Activated CD4-positive, alpha-beta T cell treated with anti-CD3 and anti-CD28 coated beads, Interleukin-2, amount 10 ng/mL, durations not matched to agents 7 days and 5 days (primary cell): Measurements from ENCODE around the gene LARGE1. TPM values are rescaled to one million over a fixed set of nuclear protein-coding genes. Genes with fewer than 3 reads are reported as not detected.

Experiments
- CTCF ChIA-PET: fragments of 350-600 bp; sonication (Branson Sonifier 250); formaldehyde crosslinking; loops from one replicate; lab custom pipeline; 2021; ENCODE audit warnings: antibody characterized with exemption; lab: Charles Lee
- POLR2A ChIA-PET: fragments of 350-600 bp; sonication (Branson Sonifier 250); formaldehyde crosslinking; loops from one replicate; lab custom pipeline; 2021; ENCODE audit warnings: antibody characterized with exemption; lab: Charles Lee
- DNase-seq: peaks from one replicate; pipeline ENCODE4 v3.0.0-alpha.2; 2020
- H3K27ac Mint-ChIP-seq: one replicate; pipeline ENCODE4 v1.8.0; 2021; ENCODE audit warnings: mild to moderate bottlenecking, moderate library complexity, mixed read lengths
- H3K27me3 Mint-ChIP-seq: one replicate; pipeline ENCODE4 v1.8.0; 2021; ENCODE audit warnings: mixed read lengths
- H3K36me3 Mint-ChIP-seq: one replicate; pipeline ENCODE4 v1.8.0; 2021; ENCODE audit warnings: low read depth, mixed read lengths
- H3K4me1 Mint-ChIP-seq: one replicate; pipeline ENCODE4 v1.8.0; 2021; ENCODE audit warnings: mixed read lengths
- H3K4me3 Mint-ChIP-seq: one replicate; pipeline ENCODE4 v1.8.0; 2021; ENCODE audit warnings: mild to moderate bottlenecking, moderate library complexity, mixed read lengths
- H3K9me3 Mint-ChIP-seq: one replicate; pipeline ENCODE4 v1.8.0; 2021; ENCODE audit warnings: mixed read lengths
- total RNA-seq, 2 experiments: library from RNA; stranded (reverse); gene quantifications; one replicate each; pipeline ENCODE4 v1.2.3, GENCODE V29; 2021

Gene LARGE1
- total RNA-seq, 2 experiments from 2014 or later: 0.21 to 0.40 TPM

DNA sequence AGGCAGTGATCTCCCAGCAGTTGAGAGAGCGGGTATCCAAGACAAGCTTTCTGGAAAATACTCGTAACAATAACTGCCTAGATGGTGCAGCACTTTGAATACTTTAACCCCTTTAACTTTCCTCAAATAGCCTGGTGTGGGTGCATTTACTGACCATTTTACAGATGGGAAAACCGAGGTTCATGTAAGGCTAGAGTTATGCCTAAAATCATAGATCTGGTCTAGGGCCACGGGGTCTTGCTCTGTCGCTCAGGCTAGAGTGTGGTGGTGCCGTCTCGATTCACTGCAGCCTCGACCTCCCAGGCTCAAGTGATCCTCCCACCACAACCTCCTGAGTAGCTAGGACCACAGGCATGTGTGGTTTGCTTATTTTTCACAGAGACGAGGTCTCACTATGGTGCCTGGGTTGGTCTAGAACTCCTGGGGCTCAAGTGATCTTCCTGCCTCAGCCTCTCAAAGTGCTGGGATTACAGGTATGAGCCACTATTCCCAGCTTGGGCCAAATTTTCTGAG lies 592.9 kb downstream of the LARGE1 start:
- no peaks in the 10 kb centered on the region for H3K36me3 Mint-ChIP-seq
- ChIA-PET POLR2A (no interaction called here), CTCF (no interaction called here)
- peaks cover 3% of the 10 kb centered on the region for H3K9me3 Mint-ChIP-seq
- no peaks in the 10 kb centered on the region for H3K4me1 Mint-ChIP-seq
- DNase-seq: no peak
- H3K27me3 Mint-ChIP-seq: no peaks in the 10 kb centered on the region
- no peak overlapping the region for H3K27ac Mint-ChIP-seq
- no peak overlapping the region for H3K4me3 Mint-ChIP-seq

DNA sequence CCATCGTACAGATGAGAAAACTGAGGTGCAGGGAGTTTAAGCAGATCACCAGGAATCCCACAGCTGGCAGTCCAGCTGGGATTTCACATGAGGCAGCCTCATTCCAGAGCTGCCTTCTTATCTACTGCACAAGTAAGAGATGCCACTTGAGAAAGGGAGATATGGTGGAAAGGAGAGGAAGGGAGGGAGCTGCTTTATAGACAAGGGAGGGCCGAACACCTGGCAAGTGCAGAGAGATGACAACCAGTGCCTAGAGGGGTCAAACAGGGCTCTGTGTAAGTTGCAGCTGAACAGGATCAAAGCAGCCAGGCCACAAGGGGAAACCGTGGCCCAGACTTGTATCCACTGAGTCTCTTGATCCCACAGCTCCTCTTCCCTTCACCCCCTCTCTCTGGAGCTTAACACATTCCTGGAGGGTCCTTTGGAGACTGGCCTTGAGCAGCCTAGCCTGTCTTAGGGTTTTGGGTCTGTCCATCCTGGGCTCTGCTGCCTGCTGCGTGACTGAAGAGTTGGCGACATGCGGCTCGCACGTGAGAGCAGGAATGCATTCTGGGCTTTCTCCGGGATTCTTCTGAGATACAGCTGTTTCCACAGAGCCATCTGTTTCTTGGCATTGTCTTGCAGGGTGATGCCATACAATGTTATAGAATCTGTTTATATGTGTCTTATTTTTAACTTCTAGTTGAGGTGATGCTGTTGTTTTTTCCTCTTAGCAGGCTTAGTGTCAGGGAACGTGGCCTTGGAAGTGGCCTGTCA lies 593.6 kb downstream of the LARGE1 start:
- Mint-ChIP-seq H3K4me1 (no peaks in the 10 kb centered on the region), H3K27me3 (no peaks in the 10 kb centered on the region), H3K9me3 (peaks cover under 1% of the 10 kb centered on the region), H3K27ac (no peak overlapping the region), H3K4me3 (no peak overlapping the region), H3K36me3 (no peaks in the 10 kb centered on the region)
- ChIA-PET CTCF (no interaction called here), POLR2A (no interaction called here)
- DNase-seq: no peak

DNA sequence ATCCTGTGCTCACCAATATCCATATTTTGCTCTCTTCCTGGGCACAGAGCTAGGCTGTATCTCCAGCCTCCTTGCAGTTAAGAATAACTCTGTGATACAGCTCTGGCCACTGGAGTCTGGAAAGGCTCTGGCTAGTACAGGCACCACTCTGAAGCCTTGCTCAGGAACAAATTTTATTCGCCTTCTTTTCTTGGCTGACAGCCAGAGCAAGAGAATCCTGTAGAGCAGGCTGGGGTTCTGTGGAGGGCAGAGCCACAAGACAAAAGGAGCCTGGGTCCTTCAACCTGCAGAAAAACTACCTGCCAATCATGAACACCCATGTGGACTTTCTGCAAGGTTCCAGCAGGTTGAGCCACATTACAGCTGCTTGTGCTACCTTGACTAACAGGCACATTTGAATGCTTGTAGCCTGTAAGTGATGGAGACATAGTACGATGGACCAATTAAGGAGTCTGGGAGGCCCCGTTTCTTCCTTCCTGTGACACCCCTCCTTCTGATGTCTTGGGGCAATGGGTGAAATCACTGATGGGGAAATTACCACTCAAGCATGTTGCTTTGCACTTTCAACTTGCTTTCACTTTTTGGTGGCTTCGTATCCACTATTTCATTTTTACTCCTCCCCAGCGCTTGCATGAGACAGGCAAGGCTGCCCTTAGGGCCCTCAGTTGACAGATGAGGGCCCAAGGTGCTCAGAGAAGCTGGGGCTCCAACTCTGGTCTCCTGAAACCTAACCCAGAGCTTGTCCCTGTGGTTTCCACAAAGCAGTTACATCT lies 594.9 kb downstream of the LARGE1 start:
- Mint-ChIP-seq H3K36me3 (no peaks in the 10 kb centered on the region), H3K27ac (no peak overlapping the region), H3K4me3 (no peak overlapping the region), H3K27me3 (no peaks in the 10 kb centered on the region), H3K9me3 (no peaks in the 10 kb centered on the region), H3K4me1 (no peaks in the 10 kb centered on the region)
- ChIA-PET POLR2A (no interaction called here), CTCF (no interaction called here)
- DNase-seq: no peak

DNA sequence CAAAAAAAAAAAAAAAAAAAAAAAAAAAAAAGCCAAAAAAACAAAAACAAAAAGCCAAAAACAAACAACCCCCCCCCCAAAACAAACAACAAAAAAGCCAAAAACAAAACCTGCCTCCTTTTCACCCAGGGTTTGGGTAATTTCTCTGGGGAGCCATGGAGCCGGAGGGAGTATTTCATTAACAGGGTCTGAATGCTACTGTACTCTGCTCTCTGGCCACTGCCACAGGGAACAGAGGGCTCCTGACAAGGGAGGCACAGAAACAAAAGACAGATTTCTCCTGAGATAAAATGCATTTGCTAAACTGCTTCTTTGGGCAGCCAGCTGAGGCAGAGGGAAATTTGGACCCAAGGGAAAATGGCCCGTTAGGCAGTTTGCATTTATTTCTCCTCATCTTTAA lies 596.0 kb downstream of the LARGE1 start:
- no peaks in the 10 kb centered on the region for H3K27me3 Mint-ChIP-seq

DNA sequence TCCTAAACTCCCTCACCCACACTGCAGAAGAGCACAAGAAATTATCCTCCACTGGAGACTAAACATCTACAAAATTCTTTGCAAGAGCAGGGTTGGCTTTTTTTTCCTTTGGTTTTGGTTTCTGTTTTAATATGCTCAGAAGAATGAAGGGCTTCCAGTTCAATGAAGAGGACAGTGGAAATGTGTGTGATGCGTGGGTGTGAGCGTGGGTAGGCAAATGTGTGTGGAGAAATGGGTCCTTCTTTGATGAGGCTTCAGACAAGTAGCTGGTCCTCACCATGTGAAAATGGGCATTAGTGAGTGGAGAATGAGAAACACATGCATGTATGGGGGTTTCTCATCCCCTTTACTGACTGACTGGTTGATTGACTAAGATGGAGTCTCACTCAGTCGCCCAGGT lies 598.8 kb downstream of the LARGE1 start:
- Mint-ChIP-seq H3K4me3 (no peak overlapping the region), H3K4me1 (no peaks in the 10 kb centered on the region), H3K27me3 (no peaks in the 10 kb centered on the region), H3K9me3 (peaks cover 5% of the 10 kb centered on the region), H3K27ac (no peak overlapping the region), H3K36me3 (no peaks in the 10 kb centered on the region)
- no peak for DNase-seq
- ChIA-PET POLR2A (no interaction called here), CTCF (interaction anchor here (0.5 kb wide), 1 partner anchor 1694 kb away, joined by 3 read pairs; no protein-coding TSS in a partner anchor)

More for the DNA sequence above, 596.0 kb downstream of the LARGE1 start:
- Mint-ChIP-seq H3K27ac (no peak overlapping the region), H3K36me3 (no peaks in the 10 kb centered on the region), H3K9me3 (no peaks in the 10 kb centered on the region), H3K4me3 (no peak overlapping the region), H3K4me1 (no peaks in the 10 kb centered on the region)
- ChIA-PET POLR2A (no interaction called here), CTCF (no interaction called here)
- DNase-seq: no peak

DNA sequence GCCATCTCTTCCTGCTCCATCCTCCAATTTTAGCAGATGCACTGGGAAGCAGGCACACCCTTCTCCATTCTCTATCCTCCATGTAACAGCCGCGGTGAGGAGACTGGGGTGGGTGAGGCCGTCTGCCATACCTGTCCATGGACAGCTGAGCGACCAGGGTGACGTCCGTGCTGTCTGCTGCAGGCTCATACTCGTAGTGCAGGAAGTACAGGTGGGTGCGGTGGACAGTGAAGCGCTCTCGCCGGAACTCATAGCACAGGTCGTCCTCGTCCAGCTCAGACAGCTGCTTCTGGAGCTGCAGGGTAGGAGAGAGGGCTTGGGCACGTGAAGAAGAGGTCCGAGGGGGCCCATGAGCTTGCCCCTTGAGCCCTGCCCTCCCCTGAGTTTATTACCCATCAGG lies 604.3 kb downstream of the LARGE1 start:
- POLR2A ChIA-PET: no interaction called here
- no peaks in the 10 kb centered on the region for H3K27me3 Mint-ChIP-seq
- H3K27ac Mint-ChIP-seq: no peak overlapping the region
- H3K4me1 Mint-ChIP-seq: no peaks in the 10 kb centered on the region
- H3K9me3 Mint-ChIP-seq: peaks cover 5% of the 10 kb centered on the region
- no peak overlapping the region for H3K4me3 Mint-ChIP-seq
- H3K36me3 Mint-ChIP-seq: no peaks in the 10 kb centered on the region
- no peak for DNase-seq
- CTCF ChIA-PET: no interaction called here

DNA sequence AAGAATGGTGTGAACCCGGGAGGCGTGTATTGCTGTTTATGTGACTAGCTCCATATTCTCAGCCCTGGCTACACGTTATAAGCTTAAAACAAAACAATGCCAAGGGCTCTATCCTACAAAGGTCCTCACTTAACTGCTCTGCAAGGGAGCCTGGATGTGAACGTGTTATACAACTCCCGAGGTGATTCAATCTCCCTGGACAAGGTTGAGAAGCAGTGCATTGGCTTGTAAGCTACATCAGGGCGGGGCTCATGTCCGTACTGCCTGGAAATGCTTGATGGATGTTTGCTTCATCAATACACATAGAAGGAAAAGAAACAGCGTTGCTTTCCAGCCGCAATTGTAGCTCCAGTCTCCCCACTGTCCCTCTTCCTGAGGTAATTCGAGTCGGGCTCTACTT lies 605.2 kb downstream of the LARGE1 start:
- H3K27me3 Mint-ChIP-seq: no peaks in the 10 kb centered on the region
- H3K9me3 Mint-ChIP-seq: peaks cover 5% of the 10 kb centered on the region
- POLR2A ChIA-PET: no interaction called here
- no peaks in the 10 kb centered on the region for H3K36me3 Mint-ChIP-seq
- no peak for DNase-seq
- CTCF ChIA-PET: no interaction called here
- no peaks in the 10 kb centered on the region for H3K4me1 Mint-ChIP-seq
- no peak overlapping the region for H3K4me3 Mint-ChIP-seq
- H3K27ac Mint-ChIP-seq: no peak overlapping the region

DNA sequence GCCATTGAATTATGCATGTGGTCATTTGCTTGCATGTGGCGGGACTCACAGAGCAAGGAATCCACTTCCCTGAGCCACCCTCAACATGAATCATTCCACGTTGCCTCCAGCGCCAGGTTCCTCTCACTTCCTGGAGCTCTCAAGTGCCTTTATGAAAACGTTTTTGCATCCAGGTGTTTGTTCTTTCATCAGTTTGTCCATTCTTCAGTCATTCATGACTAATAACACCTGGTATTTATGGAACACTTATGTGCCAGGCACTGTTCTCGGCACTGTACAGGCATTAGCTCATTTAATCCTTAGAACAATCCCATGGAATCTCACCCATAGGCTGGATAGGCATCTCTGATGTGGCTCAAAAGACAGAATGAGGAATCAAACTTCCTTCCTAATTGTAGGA lies 606.0 kb downstream of the LARGE1 start:
- H3K4me3 Mint-ChIP-seq: no peak overlapping the region
- H3K4me1 Mint-ChIP-seq: no peaks in the 10 kb centered on the region
- CTCF ChIA-PET: no interaction called here
- no peaks in the 10 kb centered on the region for H3K36me3 Mint-ChIP-seq
- no peaks in the 10 kb centered on the region for H3K27me3 Mint-ChIP-seq
- POLR2A ChIA-PET: no interaction called here
- no peak for DNase-seq
- H3K9me3 Mint-ChIP-seq: peaks cover 5% of the 10 kb centered on the region
- H3K27ac Mint-ChIP-seq: no peak overlapping the region

DNA sequence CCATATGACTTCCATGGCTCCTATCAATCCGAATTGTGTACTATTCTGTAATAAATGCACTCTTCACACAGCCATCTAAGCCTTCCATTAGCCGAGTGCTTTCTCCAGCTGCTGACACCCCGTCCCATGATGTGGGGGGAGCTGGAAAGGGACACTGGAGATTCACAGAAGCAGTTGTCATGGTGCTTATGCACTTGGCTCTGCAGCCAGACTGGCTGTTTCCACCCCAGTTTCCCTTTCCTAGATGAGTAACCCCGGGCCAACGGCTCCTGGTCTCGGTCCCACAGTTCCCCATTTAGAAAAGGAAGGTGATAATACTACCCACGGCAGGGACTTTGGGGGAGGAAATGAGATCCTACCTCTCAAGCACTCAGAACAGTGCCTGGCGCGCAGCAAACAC lies 617.2 kb downstream of the LARGE1 start:
- ChIA-PET CTCF (no interaction called here), POLR2A (no interaction called here)
- Mint-ChIP-seq H3K9me3 (no peaks in the 10 kb centered on the region), H3K36me3 (no peaks in the 10 kb centered on the region), H3K4me3 (no peak overlapping the region), H3K4me1 (no peaks in the 10 kb centered on the region), H3K27ac (no peak overlapping the region), H3K27me3 (no peaks in the 10 kb centered on the region)
- no peak for DNase-seq

DNA sequence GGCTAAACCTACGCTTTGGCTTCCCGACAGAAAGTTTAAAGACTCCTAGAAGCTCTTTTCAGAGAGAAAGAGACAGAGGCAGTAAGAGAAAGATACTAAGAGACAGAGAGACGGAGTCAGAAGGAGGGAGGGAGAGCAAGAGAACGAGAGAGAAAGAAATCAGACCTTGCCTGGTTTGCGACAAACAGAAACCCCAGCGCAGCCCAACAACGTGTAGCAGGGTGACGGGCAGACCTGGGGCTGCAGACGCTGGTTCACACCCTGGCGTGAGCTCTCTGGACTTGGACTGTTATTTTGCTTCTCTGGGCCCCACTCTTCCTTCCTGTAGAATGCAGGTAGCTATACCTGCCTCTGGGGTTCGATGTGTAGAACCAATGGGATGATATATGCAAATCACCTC lies 617.7 kb downstream of the LARGE1 start:
- CTCF ChIA-PET: interaction anchor here (1.2 kb wide), 1 partner anchor 14 kb away, joined by 3 read pairs; no protein-coding TSS in a partner anchor
- no peak overlapping the region for H3K4me3 Mint-ChIP-seq
- H3K4me1 Mint-ChIP-seq: no peaks in the 10 kb centered on the region
- H3K27me3 Mint-ChIP-seq: no peaks in the 10 kb centered on the region
- H3K9me3 Mint-ChIP-seq: no peaks in the 10 kb centered on the region
- POLR2A ChIA-PET: no interaction called here
- no peak for DNase-seq
- H3K27ac Mint-ChIP-seq: no peak overlapping the region
- H3K36me3 Mint-ChIP-seq: no peaks in the 10 kb centered on the region

DNA sequence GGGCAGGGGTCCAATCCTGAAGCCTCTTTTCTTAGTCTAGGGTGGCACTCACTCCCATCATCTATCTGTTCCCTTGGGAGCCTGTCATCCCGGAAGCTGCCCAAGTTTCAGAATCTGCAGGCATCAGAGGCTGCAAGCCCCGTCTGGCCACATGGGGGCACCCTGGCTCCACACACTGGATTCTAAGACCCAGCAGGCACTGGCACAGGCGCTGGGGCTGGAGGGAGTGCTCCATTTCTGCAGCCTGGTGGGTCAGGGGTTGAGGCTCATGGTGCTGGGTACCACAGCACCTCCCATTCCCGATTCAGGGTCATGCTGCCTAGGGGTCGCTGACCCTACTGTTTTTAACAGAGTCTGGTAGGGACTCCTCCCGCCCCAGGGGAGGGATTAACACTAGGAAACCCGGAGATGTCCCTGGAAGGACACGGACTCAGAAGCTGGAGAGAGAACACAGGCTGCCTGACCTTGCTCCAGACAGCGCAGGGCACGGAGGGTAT lies 618.2 kb downstream of the LARGE1 start:
- POLR2A ChIA-PET: no interaction called here
- no peak overlapping the region for H3K27ac Mint-ChIP-seq
- CTCF ChIA-PET: interaction anchor here (1.2 kb wide), 1 partner anchor 14 kb away, joined by 3 read pairs; no protein-coding TSS in a partner anchor
- H3K4me3 Mint-ChIP-seq: no peak overlapping the region
- no peaks in the 10 kb centered on the region for H3K4me1 Mint-ChIP-seq
- no peaks in the 10 kb centered on the region for H3K36me3 Mint-ChIP-seq
- DNase-seq: peak; percentile 58
- H3K9me3 Mint-ChIP-seq: no peaks in the 10 kb centered on the region
- no peaks in the 10 kb centered on the region for H3K27me3 Mint-ChIP-seq

DNA sequence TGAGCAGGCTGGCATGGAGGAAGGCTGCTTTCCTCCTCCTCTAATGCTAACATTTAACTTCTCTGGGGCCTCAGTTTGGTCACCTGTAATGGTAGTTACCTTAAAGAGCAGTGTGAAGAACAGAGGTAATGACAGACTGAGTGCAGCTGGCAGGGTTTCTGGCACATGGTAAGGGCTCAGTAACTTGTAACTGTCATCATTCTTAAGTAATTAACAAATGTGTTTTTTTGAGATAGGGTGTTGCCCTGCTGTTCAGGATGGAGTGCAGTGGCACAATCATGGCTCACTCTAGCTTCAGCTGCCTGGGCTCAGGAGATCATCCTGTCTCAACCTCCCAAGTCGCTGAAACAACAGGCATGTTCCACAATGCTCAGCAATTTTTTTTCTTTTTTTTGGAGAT lies 620.1 kb downstream of the LARGE1 start:
- Mint-ChIP-seq H3K4me1 (no peaks in the 10 kb centered on the region), H3K36me3 (no peaks in the 10 kb centered on the region)
- POLR2A ChIA-PET: no interaction called here

DNA sequence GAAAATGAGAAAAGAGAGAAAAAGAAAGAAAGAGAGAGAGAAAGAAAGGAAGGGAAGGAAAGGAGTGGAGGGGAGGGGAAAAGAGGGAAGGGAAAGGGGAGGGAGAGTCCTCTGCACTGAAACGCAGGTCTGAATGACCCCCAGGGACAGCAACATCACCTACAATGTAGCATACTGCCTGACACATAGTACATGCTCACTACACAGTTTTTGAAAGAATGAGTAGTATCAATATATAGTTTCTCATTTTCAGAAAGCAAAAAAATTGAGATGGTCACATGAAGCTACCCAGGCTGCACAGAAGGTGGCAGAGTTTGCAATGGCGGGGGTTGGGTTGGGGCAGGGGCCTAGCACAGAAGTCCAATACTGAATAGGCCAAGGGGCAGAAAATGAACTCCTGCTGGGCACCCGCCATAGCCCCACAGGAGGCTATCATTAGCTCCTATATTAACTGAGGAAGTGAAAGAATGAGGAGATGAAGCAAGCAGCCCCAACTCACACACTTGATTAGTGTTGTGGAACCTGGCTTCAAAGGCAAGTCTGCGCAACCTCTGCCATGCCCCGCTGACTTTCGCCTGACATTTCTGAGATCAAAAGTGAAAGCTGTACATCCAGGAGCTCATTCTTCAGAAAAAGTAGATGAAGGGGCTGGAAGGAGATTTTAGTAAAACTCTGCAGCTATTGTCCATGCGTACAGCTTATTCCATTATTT lies 620.9 kb downstream of the LARGE1 start:
- H3K9me3 Mint-ChIP-seq: no peaks in the 10 kb centered on the region
- POLR2A ChIA-PET: no interaction called here
- CTCF ChIA-PET: no interaction called here

More for the DNA sequence above, 620.1 kb downstream of the LARGE1 start:
- CTCF ChIA-PET: no interaction called here
- H3K4me3 Mint-ChIP-seq: no peak overlapping the region
- H3K27me3 Mint-ChIP-seq: no peaks in the 10 kb centered on the region
- no peak overlapping the region for H3K27ac Mint-ChIP-seq
- no peaks in the 10 kb centered on the region for H3K9me3 Mint-ChIP-seq
- no peak for DNase-seq

More for the DNA sequence above, 620.9 kb downstream of the LARGE1 start:
- no peaks in the 10 kb centered on the region for H3K36me3 Mint-ChIP-seq
- no peak for DNase-seq
- H3K27ac Mint-ChIP-seq: no peak overlapping the region
- no peaks in the 10 kb centered on the region for H3K4me1 Mint-ChIP-seq
- no peak overlapping the region for H3K4me3 Mint-ChIP-seq
- no peaks in the 10 kb centered on the region for H3K27me3 Mint-ChIP-seq
